Stomach (tissue), 4 donors: ENCODE results near the gene BRF1.

Source experiments
- CTCF ChIP-seq, 7 experiments: fragments of 450-650 bp in 4 of 7; fragments of 200-600 bp in 3 of 7; sonication (generic) in 3 of 7; IDR thresholded peaks; one replicate each; pipeline ENCODE4 v1.5.1; 2016 to 2019; ENCODE audit warnings: antibody characterized with exemption in 7 of 7, control low read depth in 2 of 7, mild to moderate bottlenecking in 1 of 7
- EP300 ChIP-seq: sonication (generic); formaldehyde crosslinking; IDR thresholded peaks from one replicate; pipeline ENCODE4 v1.6.1; 2017; ENCODE audit warnings: antibody characterized with exemption
- POLR2A ChIP-seq, 4 donors: fragments of 450-650 bp; IDR thresholded peaks; one replicate each; pipeline ENCODE4 v1.6.1; 2016; ENCODE audit warnings: antibody characterized with exemption in 4 of 4, control low read depth in 2 of 4, mild to moderate bottlenecking in 1 of 4, moderate library complexity in 1 of 4
- POLR2AphosphoS5 ChIP-seq, 3 donors: sonication (generic); formaldehyde crosslinking; IDR thresholded peaks; one replicate each; pipeline ENCODE4 v1.6.1; 2016; ENCODE audit warnings: antibody characterized with exemption in 3 of 3

GRCh38 chr14:105206873-105207272 is 93.9 kb downstream of the BRF1 start:
- TF ChIP-seq CTCF (IDR thresholded peaks at IDR 0.05) (no peak), POLR2A (IDR thresholded peaks at IDR 0.05) (no peak), POLR2AphosphoS5 (IDR thresholded peaks at IDR 0.05) (no peak), EP300 (no peak)
